Measurements from ENCODE around the gene ACER1.
"Not testable (repeated sequence)": the region's sequence is repeated elsewhere in the genome, so short reads cannot be mapped to it uniquely, and the experiment has no call there.

The ACER1 gene, protein sequence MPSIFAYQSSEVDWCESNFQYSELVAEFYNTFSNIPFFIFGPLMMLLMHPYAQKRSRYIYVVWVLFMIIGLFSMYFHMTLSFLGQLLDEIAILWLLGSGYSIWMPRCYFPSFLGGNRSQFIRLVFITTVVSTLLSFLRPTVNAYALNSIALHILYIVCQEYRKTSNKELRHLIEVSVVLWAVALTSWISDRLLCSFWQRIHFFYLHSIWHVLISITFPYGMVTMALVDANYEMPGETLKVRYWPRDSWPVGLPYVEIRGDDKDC
- long read RNA-seq, donor 1, result 0 reads
- long read RNA-seq, donor 2, result 0 reads
- long read RNA-seq, donor 3, result 0 reads
- long read RNA-seq, donor 4, result 0 reads
- long read RNA-seq, donor 5, result 0 reads
- long read RNA-seq, donor 6, result 0 reads
- long read RNA-seq, donor 7, result 0 reads
- long read RNA-seq, donor 8, result 0 reads

DNA sequence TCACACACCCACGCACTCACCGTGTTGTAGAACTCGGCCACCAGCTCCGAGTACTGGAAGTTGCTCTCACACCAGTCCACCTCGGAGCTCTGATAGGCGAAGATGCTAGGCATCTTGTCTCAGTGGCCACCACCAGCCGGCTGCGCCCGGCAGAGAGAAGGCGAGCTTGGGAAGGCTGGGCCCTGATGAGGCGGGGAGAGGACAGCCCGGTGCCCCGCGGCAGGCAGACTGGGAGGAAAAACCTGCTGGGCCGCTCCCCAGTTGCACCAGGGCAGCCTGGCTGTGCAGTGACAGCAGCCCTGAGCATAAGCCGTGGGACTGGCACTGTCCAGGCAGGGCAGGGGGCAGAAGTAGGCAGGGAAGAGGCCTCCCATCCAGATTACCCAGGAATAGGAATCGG is at the start of gene ACER1:
ACER1 (minus strand) TSS at position 174 of the 400 bp plus-strand sequence; CDS start at position 113, 61 bp downstream.
- DNase-seq, result no peak

DNA sequence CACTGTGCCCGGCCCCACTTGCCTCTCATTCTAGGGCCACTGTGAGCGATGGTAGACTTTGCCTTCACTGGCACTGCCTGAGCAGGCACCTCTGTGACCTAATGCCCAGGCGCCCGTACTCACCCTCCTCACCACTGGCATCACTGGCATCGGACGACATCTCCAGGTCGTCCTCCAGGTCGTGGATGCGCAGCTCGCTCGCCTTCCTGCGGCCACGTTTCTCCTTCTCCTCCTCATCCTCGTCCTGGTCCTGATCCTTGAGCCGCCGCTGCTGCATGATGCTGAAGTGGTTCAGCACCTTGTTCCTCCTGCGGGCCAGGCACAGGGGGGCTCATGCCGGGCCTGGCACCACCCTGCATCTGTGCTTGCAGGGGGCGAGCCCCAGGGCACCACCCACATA is 49.8 kb upstream of the ACER1 start:
- DNase-seq, result no peak

DNA sequence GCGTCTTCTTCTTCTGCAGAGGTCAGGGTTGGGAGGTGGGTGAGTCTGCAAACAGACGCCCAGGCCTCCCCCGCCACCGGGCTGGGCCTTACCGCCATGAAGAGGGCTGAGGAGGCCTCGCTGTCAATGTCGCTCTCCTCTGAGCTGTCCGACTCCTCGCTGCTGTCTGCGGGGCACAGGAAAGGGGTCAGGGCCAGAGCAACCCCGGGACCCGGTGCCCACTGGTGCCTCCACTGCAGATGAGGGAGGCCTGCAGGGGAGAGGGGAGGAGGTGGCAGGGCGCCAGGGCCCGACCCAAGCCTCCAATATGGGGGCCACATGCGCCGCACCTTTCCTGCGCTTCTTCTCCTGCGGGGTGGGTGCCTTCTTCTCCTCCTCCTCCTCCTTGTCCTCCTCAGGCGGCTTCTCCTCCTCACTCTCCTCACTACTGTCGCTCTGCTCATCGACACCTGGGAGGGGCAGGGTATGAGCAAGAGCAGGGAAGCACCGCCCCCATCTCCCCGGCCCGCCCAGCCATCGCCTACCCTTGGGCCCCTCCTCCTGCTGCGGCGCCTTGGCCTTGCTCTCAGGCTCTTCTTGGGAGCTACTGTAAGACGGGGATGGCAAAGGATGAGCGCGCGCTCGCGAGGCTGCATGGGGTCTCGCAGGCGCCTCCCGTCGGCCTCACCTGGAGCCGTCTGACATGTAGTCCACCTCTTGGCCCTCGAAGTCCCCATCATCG is 47.8 kb upstream of the ACER1 start:
- DNase-seq, result no peak

DNA sequence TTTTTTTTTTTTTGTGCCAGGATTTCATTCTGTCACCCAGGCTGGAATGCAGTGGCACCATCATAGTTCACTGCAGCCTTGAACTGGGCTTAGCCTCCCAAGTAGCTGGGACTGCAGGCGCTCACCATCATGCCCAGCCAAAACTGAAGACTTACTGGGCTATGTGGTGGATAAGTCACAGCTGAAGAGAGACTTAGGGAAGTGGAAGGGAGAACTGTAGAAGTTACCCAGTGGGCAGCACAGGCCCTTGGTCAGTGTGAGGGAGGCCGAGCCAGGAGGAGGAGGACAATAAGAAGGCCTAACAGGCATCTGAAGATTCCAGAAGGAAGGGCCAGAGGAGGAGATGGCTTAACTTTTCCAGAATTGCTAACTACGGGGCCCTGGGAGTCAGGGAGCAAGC is 46.3 kb upstream of the ACER1 start:
- DNase-seq, result no peak

DNA sequence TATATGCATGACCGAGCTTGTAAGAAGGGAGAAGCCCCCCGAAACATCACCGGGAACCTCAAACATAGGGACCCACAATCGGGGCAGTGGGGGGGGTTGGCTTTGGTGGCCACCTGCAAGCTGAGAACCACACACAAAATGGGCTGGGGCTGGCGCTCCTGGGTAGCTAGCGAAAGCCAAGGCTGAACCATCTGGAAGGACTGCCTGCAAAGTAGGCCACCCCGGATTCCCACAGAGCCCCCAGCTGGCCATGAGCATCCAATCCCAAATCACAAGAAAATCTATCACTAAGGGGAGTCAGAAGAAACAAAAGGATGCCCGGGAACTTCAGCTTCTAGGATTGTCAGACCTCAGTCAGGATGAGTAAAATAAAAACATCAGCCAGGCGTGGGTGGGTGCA is 45.1 kb upstream of the ACER1 start:
- DNase-seq, result no peak

DNA sequence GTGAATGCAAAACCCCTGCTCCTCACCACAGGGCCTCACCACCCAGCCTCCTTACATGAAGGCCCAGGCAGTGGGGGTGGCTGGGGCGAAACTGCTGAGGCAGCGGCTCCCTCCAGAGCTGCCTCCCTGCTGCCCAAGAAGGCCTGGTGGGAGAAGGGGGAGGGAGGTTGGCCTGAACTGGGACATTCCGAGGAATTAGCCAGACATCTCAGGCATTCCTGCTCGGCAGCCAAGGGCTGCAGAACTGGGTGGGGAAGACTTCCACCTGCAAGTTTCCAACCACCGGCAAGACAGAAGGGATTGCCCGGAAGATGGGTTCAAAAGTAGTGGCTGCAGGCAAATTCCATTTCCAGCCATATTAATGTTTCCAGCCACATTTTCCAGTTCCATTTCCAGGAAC is 44.6 kb upstream of the ACER1 start:
- DNase-seq, result no peak

DNA sequence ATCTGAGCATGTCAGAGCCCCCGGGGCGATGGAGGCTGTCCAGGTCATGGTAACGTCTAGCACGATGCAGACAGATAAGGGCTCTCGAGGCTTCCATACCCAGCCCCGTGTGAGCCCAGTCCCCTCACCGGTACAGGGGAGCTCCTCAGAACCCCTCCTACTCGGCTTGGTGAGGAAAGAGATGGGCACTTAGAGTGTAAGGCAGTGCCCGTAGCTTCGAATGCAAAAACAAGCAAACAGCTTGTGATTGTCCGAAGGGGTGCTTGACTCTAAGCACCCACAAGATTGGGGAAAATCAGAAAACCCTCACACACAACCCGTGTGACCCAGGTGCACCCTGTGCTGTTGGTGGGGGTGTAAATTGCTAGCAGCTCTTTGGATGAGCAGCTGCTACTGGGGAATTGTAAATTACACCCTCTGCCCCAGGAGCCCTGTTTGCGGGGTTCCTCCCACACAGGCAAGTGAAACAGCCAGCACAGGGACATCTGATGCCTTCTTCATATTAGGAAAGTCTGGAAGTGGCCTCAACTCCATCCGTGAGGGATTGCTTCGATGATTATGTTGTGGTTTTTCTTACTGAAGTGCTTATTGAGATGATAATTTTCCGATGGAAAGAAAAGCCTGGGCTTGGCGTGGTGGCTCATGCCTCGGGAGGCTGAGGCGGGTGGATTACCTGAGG is 43.2 kb upstream of the ACER1 start:
- no peak for DNase-seq

DNA sequence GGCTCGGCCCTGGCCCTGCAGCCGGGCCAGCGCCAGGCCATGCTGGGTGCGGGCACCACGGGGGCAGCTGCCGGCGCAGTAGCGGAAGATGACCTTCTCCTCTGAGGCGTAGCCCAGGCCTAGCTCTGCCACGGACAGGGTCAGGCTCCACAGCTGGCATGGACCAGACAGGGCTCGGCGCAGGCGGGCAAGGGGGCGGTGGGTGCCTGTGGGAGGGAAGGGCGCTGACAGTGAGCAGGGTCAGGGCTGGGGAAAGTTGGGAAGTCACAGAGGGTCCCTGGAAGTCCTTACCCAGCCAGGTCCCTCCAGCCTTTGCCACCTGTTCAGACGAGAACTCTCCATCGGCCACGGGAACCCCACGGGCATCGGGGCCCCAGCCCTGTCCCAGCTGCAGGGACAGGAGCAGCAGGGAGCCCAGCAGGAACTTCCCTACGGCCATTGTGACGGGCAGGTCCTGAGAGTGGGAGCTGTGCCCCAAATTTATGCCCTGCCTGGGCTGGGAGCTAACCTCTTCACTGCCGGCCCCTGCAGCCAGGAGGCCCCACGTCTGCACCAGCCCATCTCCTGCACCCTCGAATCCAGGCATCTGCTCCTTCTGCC is 42.1 kb upstream of the ACER1 start, which contains the start of gene PSPN:
PSPN (minus strand) TSS at position 523 of the 600 bp plus-strand sequence; CDS start at position 439, 84 bp downstream.
- DNase-seq, result no peak

DNA sequence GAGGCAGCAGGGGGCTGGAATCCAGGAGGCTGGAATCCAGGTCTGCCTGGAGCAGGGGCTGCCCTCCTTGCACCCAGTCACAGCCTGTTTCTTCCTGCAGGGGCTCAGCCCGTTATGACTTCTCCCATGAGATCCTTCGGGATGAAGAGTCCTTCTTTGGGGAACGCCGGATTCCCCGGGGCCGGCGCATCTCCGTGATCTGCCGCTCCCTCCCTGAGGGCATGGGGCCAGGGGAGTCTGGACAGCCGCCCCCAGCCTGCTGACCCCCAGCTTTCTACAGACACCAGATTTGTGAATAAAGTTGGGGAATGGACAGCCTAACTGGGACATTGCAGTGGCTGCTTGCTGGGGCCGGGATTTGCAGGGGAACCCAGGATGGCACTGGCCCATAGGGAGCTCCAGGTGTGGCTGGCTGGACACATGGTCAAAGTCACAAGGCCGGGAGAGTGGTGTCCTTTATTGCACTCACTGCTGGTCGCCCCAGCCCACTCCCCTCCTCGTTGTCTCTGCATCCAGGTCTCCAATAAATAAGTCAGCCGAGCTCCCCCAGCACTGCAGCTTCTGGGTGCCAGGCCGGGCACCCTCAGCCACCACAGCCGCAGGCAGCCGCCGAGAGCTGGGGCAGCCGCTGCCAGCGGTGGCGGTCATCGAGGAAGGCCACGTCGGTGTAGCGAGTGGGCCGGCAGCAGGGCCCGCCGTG is 41.4 kb upstream of the ACER1 start:
- DNase-seq, result no peak

DNA sequence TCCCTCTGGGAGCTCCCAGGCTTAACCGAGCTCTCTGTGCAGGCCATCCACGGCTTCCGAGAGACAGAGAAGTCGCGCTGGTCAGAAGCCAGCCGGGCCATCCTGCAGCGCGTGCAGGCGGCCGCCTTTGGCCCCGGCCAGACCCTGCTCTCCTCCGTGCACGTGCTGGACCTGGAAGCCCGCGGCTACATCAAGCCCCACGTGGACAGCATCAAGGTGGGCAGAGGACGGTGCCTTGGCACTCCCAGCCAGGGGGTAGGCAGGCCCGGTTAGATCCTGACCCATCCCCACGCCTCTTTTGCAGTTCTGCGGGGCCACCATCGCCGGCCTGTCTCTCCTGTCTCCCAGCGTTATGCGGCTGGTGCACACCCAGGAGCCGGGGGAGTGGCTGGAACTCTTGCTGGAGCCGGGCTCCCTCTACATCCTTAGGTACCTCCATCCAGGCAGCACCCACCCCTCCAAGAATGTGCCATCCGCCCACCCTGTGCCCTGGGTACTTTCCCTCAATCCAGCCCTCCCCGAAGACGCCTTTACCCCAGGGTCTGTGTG is 40.8 kb upstream of the ACER1 start:
- no peak for DNase-seq

DNA sequence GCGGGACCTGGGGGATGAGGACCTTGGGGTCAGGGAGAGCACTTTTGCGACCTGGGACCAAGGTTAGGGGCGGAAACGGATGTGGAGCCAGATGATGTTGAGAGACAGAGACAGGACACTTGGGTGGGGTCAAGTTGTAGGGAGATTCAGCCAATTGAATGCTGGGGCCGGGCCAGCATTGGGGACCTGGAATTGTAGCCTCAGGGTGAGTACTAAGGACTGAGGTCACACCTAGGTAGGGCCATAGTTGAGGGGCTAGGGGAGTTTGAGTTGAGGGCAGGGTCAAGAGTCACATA is 40.3 kb upstream of the ACER1 start:
- DNase-seq, result no peak

DNA sequence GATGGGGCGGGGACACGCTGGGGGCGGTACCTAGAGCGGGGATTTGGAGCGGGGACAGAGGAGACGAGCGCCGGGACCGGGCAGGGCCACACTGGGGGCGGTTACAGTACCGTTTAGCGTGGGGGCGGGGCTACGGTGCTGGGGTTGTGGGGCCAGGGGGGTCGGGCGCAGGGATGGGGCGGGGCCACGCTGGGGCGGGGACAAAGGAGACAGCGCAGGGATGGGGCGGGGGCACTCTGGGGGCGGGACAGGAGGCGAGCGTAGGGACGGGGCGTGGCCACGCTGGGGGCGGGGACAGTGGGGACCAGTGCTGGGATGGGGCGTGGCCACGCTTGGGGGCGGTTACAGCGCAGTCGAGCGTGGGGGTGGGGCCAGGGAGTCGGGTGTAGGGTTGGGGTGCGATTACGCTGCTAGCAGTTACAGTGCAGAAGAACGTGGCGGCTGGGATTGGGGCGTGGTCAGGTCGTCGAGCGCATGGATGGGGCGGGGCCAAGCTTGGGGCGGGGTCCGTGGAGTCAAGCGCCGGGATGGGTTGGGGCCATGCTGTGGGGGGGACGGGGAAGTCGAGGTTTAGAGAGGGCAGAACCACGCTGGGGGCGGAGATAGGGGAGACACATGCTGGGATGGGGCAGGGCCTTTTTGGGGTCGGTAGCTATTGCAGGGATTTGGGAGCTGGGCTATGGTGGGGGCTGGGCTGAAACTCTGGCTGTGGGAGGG is 39.8 kb upstream of the ACER1 start:
- peak; percentile 45 for DNase-seq

DNA sequence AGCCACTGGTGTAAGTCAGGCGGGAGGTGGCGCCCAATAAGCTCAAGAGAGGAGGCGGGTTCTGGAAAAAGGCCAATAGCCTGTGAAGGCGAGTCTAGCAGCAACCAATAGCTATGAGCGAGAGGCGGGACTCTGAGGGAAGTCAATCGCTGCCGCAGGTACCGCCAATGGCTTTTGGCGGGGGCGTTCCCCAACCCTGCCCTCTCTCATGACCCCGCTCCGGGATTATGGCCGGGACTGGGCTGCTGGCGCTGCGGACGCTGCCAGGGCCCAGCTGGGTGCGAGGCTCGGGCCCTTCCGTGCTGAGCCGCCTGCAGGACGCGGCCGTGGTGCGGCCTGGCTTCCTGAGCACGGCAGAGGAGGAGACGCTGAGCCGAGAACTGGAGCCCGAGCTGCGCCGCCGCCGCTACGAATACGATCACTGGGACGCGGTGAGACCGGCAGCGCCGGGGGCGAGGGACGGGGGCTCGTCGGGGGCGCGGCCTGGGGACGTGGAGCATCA is 39.2 kb upstream of the ACER1 start, which contains the start of gene ALKBH7:
ALKBH7 (plus strand) TSS at position 201 of the 502 bp plus-strand sequence; CDS start at position 228, 27 bp downstream.
- peak; percentile 99 for DNase-seq

DNA sequence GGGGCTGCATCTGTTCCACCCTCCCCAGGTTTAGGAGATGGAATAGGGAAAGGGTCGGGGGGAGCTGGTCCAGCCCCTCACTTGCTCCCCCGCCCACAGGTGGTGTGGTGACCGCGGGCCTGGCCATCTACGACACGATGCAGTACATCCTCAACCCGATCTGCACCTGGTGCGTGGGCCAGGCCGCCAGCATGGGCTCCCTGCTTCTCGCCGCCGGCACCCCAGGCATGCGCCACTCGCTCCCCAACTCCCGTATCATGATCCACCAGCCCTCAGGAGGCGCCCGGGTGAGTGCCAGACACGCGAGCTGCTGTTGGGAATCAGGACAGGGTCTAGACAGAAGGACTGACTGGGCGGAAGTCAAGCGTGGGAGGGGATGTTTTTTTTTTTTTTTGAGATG is 30.9 kb upstream of the ACER1 start:
- no peak for DNase-seq

DNA sequence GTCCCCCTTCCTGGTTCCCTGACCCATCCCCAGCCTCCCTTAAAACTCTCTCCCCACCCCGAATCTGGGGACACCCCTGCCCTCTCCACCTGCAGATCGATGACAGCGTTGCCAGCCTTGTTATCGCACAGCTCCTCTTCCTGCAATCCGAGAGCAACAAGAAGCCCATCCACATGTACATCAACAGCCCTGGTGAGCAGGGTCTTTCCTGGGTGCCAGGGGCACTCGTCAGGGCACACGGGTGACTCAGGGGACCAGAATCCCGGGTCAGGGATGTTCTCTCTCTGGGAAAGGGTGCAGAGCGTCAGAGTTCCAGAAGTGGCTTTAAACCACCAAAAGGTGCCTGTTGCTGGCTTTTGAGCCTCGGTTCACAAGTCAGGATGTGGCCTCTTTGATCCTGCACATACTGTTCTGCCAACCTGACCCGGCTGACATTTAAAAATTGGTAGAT is 29.0 kb upstream of the ACER1 start:
- no peak for DNase-seq

DNA sequence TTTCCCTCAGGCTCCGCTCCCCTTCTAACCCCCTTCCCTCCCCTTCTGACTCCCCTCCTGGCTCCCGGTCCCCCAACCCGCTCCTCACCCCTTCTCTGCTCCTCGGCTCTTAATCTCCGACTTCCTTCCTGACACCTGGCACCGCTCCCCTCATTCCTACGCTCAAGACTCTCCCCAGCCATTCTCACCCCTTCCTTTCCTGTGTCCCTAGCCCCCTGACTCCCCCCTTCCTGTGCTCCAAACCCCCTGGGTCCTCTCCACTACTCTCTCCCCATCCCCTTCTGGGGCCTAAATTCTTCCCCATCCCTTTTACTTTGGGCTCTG is 28.6 kb upstream of the ACER1 start:
- DNase-seq, result no peak

DNA sequence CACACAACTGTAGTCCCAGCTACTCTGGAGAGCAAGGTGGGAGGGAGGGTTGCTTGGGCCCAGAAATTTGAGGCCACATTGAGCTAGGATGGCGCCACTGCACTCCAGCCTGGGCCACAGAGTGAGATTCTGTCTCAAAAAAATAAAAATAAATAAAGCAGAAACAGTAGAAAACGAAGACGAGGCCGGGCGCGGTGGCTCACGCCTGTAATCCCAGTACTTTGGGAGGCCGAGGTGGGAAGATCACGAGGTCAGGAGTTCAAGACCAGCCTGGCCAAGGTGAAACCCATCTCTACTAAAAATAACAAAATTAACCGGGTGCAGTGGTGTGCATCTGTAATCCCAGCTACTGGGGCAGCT is 27.4 kb upstream of the ACER1 start:
- DNase-seq, result not testable (repeated sequence)

DNA sequence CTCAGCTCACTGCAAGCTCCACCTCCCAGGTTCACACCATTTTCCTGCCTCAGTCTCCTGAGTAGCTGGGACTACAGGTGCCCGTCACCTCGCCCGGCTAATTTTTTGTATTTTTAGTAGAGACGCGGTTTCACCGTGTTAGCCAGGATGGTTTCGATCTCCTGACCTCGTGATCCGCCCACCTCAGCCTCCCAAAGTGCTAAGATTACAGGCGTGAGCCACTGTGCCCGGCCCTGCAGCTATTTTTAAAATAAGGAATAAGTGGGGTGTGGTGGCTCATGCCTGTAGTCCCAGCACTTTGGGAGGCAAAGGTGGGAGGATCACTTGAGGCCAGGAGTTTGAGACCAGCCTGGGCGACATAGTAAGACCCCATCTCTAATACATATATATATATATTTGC is 27.0 kb upstream of the ACER1 start:
- DNase-seq, result not testable (repeated sequence)

DNA sequence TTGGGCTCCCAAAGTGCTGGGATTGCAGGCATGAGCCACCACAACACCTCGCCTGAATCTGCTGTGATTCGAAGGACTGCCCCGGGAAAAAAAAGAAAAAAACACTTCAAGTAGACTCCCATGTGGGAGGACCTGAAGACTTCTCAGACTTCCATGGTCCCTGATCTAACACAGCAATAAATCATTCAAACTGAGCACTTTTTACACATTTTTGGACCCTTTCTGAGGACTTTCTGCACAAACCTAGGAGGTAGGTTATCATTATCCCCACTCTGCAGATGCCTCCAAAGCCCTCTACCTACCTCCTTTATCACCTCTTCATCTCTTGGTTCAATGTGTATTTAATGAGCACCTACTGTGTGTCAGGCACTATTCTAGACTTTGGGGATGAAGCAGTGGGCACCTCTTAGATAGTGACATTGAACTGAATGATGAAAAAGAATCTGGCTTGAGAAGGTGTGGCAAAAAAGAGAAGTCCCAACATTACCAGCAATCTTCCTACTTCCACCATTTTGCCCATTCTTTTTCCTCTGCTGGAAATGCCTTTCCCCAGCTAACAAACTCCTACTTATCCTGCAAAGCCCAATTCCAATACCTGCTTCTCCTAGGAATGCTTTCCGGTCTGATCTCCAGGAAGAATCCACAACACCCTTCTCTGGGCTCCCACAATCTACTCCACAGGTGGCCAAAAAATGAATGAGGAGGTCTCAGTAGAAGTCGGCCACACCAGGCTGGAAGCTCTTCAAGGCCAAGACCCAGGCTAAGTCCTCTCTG is 26.3 kb upstream of the ACER1 start:
- DNase-seq, result no peak

DNA sequence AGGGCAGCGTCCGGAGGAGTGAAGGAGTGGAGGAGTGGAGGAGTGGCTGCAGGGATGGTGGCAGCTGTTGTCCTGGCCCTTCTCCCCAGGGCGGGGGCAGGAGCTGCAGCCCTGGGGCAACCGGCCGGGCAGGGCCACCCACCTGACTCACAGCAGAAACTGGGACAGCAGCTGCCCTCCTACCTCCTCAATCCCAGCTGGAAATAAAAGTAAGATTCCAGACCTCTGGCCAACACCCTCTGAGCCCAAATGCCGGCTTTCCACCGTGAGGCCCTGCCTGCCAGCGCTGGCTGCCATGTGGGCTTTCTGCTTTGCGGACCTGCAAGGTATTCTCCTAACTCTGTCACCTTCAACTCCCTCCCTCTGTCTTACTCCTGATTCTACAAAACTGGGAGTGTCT is 24.6 kb upstream of the ACER1 start:
- peak; percentile 55 for DNase-seq

All from right kidney (tissue), 9 donors.